PC-9 (cell line): ENCODE data around the gene OBSCN.

Experiments used
- CTCF ChIP-seq: fragments of 200-600 bp; sonication (generic); conservative IDR thresholded peaks from 2 replicates; pipeline ENCODE4 v1.6.1; 2017; ENCODE audit warnings: mixed run types, antibody characterized with exemption, mild to moderate bottlenecking, moderate library complexity
- EZH2 ChIP-seq: fragments of 200-600 bp; sonication (generic); IDR thresholded peaks from 2 replicates; pipeline ENCODE4 v1.8.0; 2017; ENCODE audit warnings: antibody characterized with exemption, low read depth

- TF ChIP-seq CTCF = no peak
- no peak for TF ChIP-seq EZH2
These were observed 86.1 kb downstream of the OBSCN start for GRCh38 chr1:228293816-228294500.
